ENCODE data around the gene NMT1. TPM values are rescaled to one million over a fixed set of nuclear protein-coding genes. Genes with fewer than 3 reads are reported as not detected.
"Not testable (repeated sequence)": the region's sequence is repeated elsewhere in the genome, so short reads cannot be mapped to it uniquely, and the experiment has no call there.

Gene NMT1
- total RNA-seq, 1 donor from 2014 or later: 125 TPM

- DNase-seq (ENCODE audit: low spot score): no peak
Measured at GRCh38 chr17:45036691-45037090, 24.4 kb upstream of the NMT1 start.

GRCh38 chr17:45038728-45039634, 22.1 kb upstream of the NMT1 start:
- DNase-seq (ENCODE audit: low spot score): peak; percentile 63

DNA sequence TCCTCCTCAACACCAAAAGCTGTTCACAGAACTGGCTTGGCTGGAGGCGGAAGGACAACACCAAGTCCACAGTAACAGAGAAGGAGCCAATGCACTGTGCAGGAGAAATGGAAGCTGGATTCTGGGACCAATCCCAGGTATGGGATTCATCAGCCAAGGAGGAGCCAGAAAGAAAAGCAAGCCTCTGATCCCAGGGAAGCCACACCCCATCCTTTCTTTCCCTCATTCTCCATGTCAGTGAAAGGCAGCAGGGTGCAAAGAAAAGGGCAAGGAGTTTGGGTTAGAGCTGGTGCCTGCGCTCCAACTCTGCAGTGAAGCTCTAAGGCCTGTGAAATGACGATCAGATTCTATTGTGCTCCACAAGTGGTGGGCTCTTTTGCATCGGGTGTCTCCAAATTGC, 20.7 kb upstream of the NMT1 start:
- no peak for DNase-seq (ENCODE audit: low spot score)

DNA sequence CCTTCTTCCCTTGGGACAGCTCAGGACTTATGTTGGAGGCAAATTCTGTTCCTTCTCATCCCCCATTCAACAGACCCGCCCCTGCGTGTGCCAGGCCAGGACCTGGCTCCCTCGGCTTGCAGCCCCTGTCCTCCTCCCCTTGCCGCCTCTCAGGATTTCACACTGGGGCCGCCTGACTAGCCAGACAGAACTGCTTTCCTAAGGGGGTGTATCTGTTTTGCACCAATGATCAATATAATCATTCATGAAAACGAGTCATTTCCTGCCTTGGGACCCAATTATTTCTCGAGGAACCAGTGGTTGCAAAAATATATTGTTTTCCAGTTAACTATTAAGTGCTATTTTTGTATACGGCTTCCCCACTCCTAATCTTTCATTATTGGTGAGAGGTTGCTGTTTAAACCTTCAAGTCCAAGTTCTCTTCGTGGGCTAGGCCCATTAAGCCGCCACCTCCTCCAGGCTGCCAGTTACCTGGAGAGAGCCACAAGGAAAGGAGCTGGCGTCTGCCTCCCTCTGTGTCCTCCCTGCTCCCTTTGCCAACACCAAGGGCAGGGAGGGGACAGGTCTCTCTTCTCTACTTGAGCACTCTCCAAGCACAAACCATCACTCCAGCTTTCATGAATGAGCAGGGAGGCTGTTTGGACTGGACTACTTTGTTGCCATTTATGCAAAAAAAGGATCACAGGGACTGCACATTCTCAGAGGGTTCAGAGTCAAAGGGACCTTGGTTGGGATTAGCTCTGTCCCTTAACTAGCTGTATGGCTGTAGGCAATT, 18.6 kb upstream of the NMT1 start:
- no peak for DNase-seq (ENCODE audit: low spot score)

GRCh38 chr17:45043813-45044540, 17.1 kb upstream of the NMT1 start:
- DNase-seq (ENCODE audit: low spot score): peak; percentile 62

DNA sequence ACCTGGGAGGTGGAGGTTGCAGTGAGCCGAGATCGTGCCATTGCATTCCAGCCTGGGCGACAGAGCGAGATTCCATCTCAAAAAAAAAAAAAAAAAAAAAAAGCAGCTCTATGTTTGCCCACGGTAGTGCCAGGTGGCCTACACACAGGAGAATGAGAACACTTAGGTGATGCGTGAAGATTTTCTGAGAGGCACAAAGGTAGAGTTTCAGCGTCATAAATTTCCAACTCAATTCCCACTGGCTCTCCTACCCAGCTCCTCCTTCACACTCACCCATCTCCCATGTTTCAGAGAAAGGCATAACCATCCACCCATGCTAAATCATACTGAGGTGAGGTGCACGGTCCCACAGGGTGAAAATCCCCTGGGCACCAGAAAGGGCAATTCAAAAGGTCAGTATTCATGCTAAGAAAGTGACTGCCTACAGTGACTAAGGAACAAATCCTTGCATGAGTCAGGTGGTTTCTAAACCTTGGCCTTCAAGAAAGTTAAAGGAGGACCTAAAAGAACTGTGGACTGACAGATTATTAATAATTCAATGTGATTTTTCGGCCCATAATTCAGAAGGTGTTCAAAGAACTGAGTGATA, 14.5 kb upstream of the NMT1 start:
- DNase-seq (ENCODE audit: low spot score): no peak

- no peak for DNase-seq (ENCODE audit: low spot score)
Measured at GRCh38 chr17:45048795-45049563, 12.1 kb upstream of the NMT1 start.

DNA sequence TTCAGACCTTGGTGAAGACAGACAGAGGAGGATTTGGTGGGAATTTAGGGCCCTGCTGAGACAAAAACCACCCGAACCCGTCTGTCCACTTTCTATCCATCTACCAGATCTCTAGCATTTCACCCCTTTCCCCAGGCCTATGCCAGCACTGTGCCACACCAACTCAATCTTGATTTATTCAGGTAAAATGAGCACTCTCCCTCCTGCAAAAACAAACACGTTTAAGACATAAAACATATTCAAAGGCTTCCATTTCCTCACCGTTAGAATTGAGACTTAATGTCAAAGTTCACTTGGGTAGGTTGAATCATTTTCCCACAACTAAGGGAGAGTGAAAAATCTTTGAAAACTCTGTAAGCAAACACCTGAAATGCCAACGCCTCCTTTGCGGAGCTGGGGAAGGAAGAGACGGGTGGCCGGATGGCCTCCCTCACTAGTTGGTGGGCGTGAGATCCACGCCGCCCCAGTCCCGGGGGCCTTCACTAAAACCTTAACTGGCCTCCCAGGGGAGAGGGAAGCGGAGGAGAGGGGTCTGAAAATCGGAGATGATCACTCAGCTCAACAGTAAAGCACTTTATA, 10.5 kb upstream of the NMT1 start:
- peak; percentile 77 for DNase-seq (ENCODE audit: low spot score)

DNA sequence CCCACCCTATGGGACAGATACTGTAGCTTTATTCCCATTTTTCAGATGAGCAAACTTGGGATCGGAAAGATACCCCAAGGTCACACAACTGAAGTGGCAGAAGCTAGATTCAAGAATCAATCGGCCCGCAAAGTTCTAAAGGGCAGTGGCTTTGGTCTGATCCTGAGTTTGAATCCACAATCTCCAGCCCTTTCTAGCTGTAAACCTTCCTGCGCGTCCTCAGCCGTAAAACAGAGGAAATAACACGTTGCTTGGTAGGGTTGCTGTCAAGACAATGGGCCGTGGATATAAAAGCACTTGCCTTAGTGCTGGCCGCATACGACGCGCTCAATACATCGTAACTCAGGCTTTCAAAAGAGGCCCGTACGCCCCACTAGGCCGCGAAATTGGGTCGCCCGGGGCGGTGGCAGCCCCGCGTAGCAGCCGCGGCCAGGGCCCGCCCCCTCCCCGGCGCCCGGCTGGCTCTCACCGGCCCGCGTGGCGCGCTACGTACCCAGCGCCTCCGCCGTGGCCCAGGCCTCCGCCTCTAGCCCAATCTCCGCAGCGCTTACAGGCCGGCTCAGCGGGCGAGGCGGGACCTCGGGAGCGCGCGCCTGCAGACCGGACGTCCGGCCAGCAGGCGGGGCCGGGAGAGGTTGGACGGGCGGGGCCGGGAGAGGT, 9.9 kb upstream of the NMT1 start, which contains the start of gene DCAKD:
TSS of gene DCAKD (minus strand) at position 573 of the 660 bp plus-strand sequence. CDS start 16,747 bp downstream, outside the sequence.
- DNase-seq (ENCODE audit: low spot score): peak; percentile 91

- not testable (repeated sequence) for DNase-seq (ENCODE audit: low spot score)
Measured at GRCh38 chr17:45051720-45052051, 9.4 kb upstream of the NMT1 start.

GRCh38 chr17:45052052-45052772, 8.9 kb upstream of the NMT1 start:
- peak; percentile 60 for DNase-seq (ENCODE audit: low spot score)

GRCh38 chr17:45060382-45060796, 728 bp upstream of the NMT1 start:
- no peak for DNase-seq (ENCODE audit: low spot score)

- no peak for DNase-seq (ENCODE audit: low spot score)
Measured at GRCh38 chr17:45061606-45062205, 589 bp downstream of the NMT1 start.

GRCh38 chr17:45063198-45063597, 2.1 kb downstream of the NMT1 start:
- no peak for DNase-seq (ENCODE audit: low spot score)

DNA sequence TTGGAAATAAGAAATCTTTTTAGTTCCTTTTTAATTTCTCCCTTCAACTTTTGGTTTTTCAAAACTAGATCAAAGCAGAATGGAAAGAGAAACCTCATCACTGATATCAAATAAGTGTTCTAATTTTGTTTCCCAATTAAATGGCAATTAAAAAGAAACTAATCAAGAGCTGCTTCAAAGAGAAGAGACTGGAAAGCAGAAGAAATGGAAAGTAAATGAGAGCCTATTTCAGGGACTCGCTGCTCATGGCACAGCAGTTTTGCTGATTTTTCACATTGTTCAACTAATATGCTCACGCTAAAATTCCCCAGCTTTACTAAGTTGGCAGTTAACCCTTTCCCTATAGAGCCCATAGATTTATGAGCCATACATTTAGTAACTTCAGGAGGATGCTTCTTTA, 6.5 kb downstream of the NMT1 start:
- DNase-seq (ENCODE audit: low spot score): no peak

DNA sequence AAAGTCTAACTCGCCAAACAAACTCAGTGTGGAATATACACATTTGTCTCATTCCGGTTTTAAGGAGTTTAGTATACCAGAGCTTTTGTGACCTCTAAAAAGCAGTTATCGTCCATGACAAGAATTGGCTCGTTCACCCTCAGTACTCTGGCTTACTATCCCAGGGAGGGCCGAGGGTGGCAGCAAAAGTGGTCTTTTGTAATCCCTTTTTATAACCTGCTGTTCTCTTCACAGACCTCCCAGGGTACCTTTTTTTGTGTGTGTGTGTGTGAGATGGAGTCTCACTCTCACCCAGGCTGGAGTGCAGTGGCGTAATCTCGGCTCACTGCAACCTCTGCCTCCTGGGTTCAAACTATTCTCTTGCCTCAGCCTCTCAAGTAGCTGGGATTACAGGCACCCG, 8.9 kb downstream of the NMT1 start:
- no peak for DNase-seq (ENCODE audit: low spot score)

DNA sequence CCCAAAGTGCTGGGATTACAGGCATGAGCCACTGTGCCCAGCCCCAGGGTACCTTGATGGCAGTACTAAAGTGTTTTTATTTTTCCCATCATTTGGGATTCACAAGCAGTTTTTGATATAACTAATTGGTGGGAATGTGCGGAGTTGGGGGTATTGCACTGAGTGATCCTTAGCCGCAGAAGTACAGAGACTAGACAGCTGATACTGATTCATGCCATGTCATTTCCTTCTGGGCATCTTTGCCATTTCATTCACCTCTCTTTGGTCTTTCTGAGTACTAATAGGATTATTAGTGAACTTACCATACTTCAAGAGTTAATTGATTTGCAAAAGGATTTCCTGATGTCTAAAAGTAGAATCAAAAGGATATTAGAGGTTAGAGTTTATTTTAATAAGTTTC, 9.7 kb downstream of the NMT1 start:
- no peak for DNase-seq (ENCODE audit: low spot score)

- no peak for DNase-seq (ENCODE audit: low spot score)
Measured at GRCh38 chr17:45073414-45074070, 12.4 kb downstream of the NMT1 start.

Data from ureter (tissue), 1 donor.